Measurements from ENCODE around the gene PVR.
"Not testable (repeated sequence)": the region's sequence is repeated elsewhere in the genome, so short reads cannot be mapped to it uniquely, and the experiment has no call there.

Gene PVR

GRCh38 chr19:44666852-44667556 lies 23.3 kb downstream of the PVR start:
- FAIRE-seq (no peak), DNase-seq (ENCODE audit: extremely low spot score, insufficient read length, low read depth) (no peak)

DNA sequence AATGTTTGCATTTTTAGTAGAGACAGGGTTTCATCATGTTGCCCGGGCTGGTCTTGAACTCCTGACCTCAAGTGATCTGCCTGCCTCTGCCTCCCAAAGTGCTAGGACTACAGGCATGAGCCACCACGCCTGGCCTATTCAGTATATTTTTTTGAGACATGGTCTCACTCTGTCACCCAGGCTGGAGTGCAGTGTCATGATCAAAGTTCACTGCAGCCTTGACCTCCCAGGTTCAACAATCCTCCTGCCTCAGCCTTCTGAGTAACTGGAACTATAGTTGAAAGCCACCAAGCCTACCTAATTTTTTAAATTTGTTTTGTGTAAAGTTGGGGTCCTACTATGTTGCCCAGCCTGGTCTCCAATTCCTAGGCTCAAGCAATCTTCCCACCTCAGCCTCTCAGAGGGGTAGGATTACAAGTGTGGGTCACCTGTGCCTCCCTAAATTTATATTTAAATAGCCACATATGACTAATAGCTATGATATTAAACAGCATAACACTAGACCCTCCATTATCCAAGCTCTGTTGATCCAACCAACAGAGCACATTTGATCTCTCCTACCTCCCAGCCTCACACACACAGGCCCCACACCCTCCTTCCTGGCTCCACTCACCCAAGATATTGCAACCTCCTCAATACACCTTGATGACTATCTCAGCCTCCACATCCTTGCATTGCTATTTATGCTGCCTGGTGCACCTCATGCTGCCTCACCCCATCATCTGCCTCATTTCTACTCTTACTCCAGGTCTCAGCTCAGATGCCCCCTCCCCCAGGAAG lies 25.5 kb downstream of the PVR start:
- DNase-seq (ENCODE audit: extremely low spot score, insufficient read length, low read depth), result no peak
- FAIRE-seq, result no peak

DNA sequence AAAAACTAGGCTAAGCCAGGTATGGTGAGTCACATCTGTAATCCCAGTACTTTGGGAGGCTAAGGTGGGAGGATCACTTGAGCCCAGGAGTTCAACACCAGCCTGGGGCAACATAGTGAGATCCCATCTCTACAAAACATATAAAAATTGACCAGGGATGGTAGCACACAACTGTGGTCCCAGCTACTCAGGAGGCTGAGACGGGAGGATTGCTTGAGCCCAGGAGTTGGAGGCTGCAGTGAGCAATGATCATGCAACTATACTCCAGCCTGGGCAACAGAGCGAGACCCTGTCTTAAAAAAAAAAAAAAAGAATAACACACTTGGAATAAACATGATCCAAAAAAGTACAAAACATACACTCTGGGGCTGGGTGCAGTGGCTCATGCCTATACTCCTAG lies 26.3 kb downstream of the PVR start:
- not testable (repeated sequence) for DNase-seq (ENCODE audit: extremely low spot score, insufficient read length, low read depth); FAIRE-seq

DNA sequence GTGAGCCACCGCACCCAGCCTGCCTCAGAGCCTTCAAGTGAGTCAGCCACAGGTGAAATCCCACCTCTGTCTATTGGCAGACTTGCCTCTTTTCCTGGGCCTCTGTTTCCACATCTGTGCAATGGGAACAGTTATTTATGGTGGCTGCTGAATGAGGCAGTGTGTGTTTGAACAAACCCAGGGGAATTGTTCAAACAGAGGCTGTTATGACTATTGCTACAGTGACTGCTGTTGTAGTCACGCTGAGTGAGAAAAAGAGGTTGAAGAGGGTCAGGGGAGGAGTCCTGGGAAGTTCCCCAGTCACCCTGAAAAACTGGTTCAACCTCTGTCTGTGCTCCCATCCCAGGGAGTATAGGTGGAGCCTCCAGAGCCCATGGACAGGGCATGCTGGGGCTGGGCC lies 27.7 kb downstream of the PVR start, which contains the start of gene CEACAM19:
TSS of gene CEACAM19 (plus strand) at position 83 of the 400 bp plus-strand sequence. CDS start 450 bp downstream, outside the sequence.
- no peak for DNase-seq (ENCODE audit: extremely low spot score, insufficient read length, low read depth)
- no peak for FAIRE-seq

GRCh38 chr19:44672226-44672625 lies 28.5 kb downstream of the PVR start:
- DNase-seq (ENCODE audit: extremely low spot score, insufficient read length, low read depth), result no peak
- FAIRE-seq, result no peak

DNA sequence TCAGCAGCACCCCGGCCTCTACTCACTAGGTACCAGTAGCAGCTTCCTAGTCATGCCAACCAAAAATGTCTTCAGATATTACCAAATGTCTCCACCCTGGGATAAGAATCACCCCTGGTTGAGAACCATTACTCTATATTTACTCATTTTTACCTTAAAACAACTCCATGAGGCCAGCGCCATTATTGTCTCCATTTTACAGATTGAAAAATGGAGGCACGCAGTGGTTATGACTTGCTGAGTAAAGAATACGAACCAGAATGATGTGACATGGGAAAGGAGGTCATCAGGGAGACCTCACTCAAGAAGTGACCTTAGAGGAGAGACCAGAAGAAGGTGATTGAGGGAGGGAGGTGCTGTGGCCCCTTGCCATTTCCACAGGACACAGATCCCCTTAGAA lies 29.8 kb downstream of the PVR start:
- DNase-seq (ENCODE audit: extremely low spot score, insufficient read length, low read depth), result no peak
- FAIRE-seq, result no peak

- DNase-seq (ENCODE audit: extremely low spot score, insufficient read length, low read depth) (no peak), FAIRE-seq (no peak)
These were observed 31.8 kb downstream of the PVR start for GRCh38 chr19:44675521-44675920.

DNA sequence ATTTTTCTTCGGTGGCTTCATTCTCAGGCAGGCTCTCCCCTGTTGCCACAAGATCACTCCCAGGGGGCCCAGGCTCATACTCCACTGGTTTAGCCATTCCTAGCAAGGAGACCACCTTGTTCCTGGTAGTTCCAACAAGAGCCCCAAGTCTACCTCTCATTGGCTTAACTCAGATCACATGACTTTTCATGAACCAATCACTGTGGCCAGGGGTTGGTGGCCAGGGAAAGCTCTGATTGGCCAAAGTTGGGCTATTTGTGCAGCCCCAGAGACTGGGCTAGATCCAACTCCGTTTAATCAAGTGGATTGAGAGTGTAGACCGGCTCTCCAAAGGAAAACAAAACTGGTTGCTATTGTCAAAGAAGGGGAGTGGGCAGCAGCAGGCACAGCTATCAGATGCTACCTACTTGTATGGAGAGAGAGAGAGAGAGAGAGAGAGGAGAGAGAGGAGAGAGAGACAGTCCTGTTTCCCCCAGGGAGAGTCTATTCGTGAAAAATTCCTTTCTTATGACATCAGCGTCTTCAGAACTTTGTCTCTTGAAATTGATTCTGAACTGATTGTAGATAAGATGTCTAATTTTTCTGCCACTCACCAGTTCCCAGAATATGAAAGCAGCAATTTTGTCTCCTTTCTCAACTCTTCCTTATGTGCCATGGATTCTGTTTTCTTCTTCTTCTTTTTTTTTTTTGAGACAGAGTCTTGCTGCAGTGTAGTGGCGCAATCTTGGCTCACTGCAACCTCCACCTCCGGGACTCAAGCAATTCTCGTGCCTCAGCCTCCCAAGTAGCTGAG lies 33.5 kb downstream of the PVR start:
- FAIRE-seq (no peak), DNase-seq (ENCODE audit: extremely low spot score, insufficient read length, low read depth) (no peak)

DNA sequence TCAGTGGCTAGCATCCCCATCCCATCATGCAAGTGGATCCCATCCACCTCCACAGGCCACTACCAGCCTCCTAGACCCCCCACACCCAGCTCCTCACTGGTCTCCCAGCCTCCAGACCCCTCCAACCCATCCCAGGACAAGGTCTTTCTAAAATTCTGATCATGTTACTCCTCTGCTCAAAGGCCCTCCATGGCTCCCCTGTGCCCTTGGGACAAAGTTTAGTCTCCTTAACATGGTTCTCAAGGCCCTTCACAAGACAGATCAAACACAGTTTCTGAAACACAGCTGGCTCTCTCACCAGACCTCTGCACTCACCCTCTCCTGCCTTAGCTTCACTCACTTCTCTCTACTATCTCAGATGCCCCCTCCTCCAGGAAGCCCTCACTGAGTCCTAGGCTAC lies 36.8 kb downstream of the PVR start:
- DNase-seq (ENCODE audit: extremely low spot score, insufficient read length, low read depth), result no peak
- FAIRE-seq, result no peak

GRCh38 chr19:44681992-44682790 lies 38.5 kb downstream of the PVR start:
- no peak for FAIRE-seq

GRCh38 chr19:44682807-44683206 lies 39.1 kb downstream of the PVR start:
- peak; percentile 71 for FAIRE-seq
- DNase-seq (ENCODE audit: extremely low spot score, insufficient read length, low read depth), result no peak

More at GRCh38 chr19:44681992-44682790, 38.5 kb downstream of the PVR start:
- no peak for DNase-seq (ENCODE audit: extremely low spot score, insufficient read length, low read depth)

GRCh38 chr19:44683434-44684210 lies 39.9 kb downstream of the PVR start:
- FAIRE-seq (no peak), DNase-seq (ENCODE audit: extremely low spot score, insufficient read length, low read depth) (no peak)

- DNase-seq (ENCODE audit: extremely low spot score, insufficient read length, low read depth); FAIRE-seq: not testable (repeated sequence)
These were observed 40.7 kb downstream of the PVR start for GRCh38 chr19:44684396-44684795.

GRCh38 chr19:44684892-44685863 lies 41.5 kb downstream of the PVR start:
- FAIRE-seq, result no peak

GRCh38 chr19:44685877-44686276 lies 42.2 kb downstream of the PVR start:
- FAIRE-seq (no peak), DNase-seq (ENCODE audit: extremely low spot score, insufficient read length, low read depth) (no peak)

More at GRCh38 chr19:44684892-44685863, 41.5 kb downstream of the PVR start:
- DNase-seq (ENCODE audit: extremely low spot score, insufficient read length, low read depth), result no peak

DNA sequence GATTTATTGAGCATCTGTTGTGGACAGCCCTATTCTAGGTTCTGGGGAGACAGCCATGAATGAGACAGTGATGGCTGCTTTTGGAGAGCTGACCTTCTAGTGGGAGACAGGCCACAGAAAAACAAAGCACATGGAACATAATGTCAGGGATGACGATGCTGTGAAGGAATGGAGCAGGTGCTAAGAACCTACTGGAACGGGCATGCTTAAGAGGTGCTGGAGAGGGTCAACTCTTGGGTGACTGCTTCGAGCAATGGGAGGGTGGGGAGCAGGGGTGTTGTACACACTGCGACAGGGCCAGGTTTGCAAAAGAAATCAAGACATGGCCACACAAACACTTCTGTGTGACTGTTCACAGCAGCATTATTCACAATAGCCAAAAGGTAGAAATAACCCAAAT lies 43.2 kb downstream of the PVR start:
- DNase-seq (ENCODE audit: extremely low spot score, insufficient read length, low read depth), result no peak
- FAIRE-seq, result no peak

DNA sequence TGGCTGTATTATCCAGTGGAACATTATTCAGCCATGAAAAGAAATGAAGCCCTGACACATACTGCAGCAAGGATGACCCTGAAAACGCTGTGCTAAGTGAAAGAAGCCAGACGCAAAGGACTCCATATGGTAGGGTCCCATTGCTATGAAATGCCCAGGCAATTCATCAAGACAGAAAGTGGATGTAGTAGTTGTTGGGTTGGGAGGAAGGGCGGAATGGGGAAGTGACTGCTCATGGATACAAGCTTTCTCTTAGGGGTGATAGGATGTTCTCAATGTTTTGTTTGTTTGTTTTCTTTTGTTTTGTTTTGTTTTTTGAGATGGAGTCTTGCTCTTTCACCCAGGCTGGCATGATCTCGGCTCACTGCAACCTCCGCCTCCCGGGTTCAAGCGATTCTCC lies 44.2 kb downstream of the PVR start:
- no peak for FAIRE-seq
- no peak for DNase-seq (ENCODE audit: extremely low spot score, insufficient read length, low read depth)

Data from GM18507 (cell line).